Activated CD4-positive, alpha-beta T cell treated with anti-CD3 and anti-CD28 coated beads, Interleukin-2, amount 50 U/mL, for 16 hours (primary cell): Measurements from ENCODE around the gene GJC2.
A peak's percentile ranks its signal among the peaks of the same experiment; 100 is the strongest.
"Not testable (repeated sequence)": the region's sequence is repeated elsewhere in the genome, so short reads cannot be mapped to it uniquely, and the experiment has no call there.

Experiments used
- DNase-seq: peaks from one replicate; pipeline ENCODE4 v3.0.0-alpha.2; 2020

Gene GJC2

GRCh38 chr1:228174482-228175315 is 25.0 kb downstream of the GJC2 start:
- peak; percentile 12 for DNase-seq

GRCh38 chr1:228175316-228176023 is 25.7 kb downstream of the GJC2 start:
- DNase-seq = no peak

GRCh38 chr1:228176024-228176395 is 26.3 kb downstream of the GJC2 start:
- no peak for DNase-seq

- no peak for DNase-seq
Measured at GRCh38 chr1:228176461-228177182, 26.9 kb downstream of the GJC2 start.

GRCh38 chr1:228177183-228177475 is 27.4 kb downstream of the GJC2 start:
- no peak for DNase-seq

- DNase-seq = no peak
Measured at GRCh38 chr1:228177721-228178710, 28.3 kb downstream of the GJC2 start.

DNA sequence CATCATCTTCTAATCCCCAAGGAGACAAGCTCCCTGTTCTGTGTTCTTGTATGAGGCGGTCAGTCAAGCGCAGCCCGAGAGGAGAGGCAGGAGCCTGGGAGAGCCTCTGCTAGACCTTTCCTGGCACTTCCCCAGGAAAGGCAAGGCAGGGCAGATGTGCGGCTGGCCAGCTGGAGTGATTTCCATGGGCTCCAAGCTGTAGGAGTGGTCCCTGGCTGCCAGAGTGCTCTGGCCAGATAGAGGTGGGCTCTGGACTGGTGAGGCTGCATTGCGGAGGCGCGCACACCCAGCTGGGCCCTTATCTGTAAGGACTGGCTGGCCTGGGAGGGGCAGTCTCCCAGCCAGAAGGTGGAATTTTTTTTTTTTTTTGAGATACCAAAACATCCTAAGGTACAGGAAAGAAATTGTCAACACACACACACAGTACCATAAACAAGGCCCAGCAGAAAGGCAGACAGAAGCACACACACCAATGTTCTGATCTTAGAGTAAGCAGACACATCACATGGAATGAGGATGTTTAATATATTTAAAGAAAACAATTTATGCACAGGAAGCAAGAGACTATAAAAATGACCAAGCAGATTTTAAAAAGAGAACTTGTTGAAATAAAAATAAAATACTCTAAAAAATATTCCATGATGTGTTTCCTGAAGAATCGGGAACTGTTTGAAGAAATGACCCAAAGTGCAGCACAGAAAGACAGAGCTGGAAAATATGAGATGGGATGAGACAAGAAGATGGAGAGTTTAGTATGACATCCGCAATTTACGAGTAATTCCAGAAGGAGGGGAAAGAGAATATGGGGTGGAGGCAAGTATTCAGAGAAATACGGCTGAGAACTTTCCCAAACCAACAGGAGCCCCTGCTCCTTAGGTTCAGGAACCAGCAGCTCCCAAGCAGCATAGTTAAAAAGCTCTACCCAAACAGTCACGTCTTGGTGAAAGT is 29.3 kb downstream of the GJC2 start:
- no peak for DNase-seq

DNA sequence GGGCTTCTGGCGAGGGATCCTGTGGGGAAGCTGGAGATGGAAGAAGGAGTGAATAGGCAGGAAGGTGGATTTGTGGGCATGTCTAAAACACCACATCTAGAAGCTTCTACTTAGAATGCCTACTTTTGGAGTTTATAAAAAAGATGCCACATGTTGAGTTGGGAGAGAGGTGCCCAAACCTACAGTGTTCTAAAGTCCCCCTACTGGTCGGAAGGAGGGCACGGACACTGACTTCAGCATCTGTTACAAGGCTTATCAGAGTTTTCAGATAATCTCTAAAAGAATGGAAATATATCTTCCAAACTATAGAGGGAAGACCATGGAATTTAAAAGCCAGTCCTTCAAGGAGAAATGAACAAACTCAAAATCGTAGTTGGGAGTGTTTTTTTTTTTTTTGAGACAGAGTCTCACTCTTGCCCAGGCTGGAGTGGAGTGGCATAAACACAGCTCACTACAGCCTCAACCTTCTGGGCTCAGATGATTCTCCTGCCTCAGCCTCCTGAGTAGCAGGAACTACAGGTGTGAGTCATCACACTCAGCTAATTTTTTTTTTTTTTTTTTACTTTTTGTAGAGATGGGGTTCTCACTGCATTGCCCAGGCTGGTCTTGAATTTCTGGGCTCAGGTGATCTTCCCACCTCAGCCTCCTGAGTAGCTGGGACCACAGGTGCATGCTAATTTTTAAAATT is 30.7 kb downstream of the GJC2 start:
- no peak for DNase-seq

DNA sequence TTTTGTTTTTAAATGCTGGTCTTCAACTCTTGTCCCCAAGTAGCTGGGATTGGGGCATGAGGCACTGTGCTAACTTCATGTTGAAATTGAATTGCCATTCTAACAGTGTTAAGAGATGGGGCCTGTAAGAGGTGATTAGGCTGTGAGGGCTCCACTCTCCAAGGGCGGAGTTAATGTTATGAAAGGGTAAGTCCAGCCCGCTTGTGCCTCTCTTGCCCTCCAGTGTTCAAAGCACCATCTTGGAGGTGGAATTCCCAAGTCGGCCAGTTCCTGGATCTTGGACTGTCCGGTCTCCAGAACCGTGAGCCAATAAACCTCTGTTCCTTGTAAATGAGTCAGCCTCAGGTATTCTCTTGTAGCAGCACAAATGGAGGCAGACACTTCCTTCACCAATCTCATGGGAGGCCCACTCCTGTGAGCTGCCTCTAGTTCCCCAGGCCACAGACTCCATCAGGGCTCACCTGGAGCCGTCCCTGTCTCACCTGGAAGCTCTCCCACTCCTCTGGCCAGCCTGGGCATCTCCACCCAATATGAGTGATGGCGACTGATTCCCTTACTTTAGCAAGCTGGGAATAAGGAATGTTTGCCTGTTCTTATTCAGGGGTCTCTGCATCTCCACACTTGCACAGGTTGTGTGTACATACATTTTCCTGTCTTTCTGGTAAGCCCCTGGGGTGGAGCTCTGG is 31.4 kb downstream of the GJC2 start:
- no peak for DNase-seq

GRCh38 chr1:228181645-228182034 is 31.9 kb downstream of the GJC2 start:
- no peak for DNase-seq

DNA sequence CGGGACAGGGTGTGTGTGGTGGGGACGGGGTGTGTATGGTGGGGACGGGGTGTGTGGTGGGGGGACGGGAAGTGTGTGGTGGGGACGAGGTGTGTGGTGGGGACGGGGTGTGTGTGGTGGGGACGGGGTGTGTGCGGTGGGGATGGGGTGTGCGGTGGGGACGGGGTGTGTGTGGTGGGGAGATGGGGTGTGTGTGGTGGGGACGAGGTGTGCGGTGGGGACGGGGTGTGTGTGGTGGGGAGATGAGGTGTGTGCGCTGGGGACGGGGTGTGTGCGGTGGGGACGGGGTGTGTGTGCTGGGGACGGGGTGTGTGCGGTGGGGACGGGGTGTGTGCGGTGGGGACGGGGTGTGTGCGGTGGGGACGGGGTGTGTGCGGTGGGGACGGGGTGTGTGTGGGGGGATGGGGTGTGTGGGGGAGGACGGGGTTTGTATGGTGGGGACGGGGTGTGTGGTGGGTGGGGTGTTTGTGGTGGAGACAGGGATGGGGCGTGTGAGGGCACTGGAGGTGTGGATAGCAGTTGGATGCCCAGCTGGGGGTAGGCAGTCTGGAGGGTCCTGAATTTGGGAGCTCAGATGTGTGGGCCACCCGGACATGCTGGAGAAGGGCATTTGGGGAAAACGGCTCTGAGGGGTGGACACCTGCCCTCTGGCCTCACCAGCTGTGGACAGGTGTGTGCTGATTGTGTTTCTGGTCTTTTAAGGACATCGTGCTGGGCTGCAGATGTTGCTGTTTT is 32.7 kb downstream of the GJC2 start:
- no peak for DNase-seq

- no peak for DNase-seq
Measured at GRCh38 chr1:228184152-228184551, 34.4 kb downstream of the GJC2 start.

DNA sequence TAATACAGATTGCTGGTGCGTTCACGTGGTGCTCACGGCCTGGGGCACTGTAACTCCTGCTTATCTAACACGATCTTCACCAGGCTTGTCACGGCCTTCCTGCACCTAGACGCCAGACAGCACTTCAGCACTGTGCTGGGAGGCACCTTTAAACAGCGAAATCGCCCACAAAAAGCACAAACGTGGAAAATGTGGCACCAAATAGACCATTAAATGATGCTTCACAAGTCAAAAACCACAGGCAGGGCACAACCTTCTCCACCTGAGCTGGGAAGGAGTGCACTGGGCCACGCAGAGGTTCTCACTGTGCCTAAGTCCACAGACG is 35.9 kb downstream of the GJC2 start:
- DNase-seq = peak; percentile 37

GRCh38 chr1:228188249-228188648 is 38.5 kb downstream of the GJC2 start:
- not testable (repeated sequence) for DNase-seq

DNA sequence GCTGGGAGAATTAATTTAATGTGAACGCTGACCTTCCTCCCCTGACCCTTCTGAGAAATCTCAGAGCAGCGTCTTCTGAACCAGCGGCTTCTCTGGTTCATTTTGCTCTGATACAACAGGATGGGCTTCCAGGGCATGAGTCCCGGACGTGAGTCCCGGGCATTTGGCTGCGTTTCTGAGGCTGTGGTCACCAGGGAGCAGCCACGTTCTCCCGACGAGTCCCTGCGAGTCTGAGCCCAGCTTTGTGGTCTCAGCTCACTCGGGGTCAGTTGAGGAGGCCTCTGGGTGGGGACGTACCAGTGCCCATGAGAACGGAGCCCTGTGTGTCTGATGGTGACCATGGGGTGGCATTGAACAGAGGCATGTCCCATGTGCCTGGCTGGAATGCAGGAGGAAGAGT is 40.5 kb downstream of the GJC2 start:
- DNase-seq = no peak

DNA sequence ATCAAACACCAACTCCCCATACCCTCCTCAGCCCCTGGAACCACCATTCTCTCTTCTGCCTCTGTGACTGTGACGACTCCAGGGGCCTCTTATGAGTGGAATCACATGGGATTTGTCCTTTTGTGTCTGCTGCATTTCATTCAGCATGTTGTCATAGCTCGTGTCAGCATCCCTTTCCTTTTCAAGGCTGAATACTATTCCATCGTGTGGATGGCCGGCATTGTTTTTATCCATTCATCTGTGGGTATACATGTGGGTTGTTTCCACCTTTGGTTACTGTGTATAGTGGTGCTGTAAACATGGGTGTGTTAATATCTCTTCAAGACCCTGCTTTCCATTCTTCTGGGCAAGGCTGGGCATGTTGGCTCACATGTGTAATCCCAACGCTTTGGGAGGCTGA is 41.0 kb downstream of the GJC2 start:
- DNase-seq = no peak

DNA sequence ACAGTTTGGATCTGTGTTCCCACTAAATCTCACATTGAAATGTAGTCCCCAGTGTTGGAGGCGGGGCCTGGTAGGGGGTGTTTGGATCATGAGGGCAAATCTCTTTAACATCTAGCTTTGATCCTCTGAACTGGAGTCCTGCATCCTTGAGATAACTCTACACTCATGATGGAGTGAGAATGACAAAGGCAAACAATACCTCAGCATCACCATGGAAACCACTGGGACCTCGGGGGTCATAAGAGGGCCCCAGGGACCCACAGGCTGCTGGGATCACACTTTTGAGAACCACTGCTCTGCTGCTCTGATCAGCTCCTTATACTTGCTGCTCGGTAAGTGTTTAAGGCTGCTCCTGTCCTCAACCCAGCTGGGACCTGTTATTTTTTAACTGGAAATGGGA is 44.7 kb downstream of the GJC2 start:
- no peak for DNase-seq

DNA sequence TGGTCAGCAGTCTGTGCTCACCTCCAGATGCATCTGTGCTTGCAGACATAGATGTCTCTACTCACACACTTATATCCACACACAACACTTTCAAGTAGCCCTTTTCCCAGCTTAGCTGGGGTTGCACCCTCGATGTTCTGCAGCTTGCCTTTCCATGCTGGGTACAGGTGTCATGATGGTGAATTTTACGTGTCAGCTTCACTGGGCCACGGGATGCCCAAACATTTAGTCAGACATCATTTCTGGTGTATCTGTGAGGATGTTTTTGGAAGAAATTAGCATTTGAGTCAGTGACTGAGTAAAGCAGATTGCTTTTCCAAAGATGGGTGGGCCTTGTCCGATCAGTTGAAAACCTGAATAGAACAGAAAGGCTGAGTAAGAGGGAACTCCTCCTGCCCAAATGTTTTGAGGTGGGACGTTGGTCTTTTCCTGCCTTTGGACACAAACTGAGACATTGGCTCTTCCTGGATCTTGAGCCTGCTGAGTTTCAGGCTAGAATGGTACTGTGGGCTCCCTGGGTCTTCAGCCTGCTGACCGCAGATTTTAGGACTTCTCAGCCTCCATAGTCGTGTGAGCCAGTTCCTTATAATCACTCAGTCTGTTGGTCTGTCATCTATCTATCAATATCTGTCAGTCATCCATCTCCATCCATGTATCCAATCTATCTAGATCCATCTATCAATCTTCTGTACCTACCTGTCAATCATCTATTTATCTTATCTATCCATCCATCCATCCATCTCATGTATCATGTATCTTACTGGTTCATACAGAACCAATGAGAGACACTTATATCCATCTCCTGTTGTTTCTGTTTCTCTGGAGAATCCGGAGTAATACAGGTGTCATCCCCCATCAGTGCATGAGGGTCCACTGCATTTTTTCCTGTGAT is 45.4 kb downstream of the GJC2 start:
- DNase-seq = no peak
